HEK293 (cell line): Measurements from ENCODE around the gene GPATCH3.

Source experiments
- MYNN ChIP-seq: fragments of 450-650 bp; formaldehyde crosslinking; IDR thresholded peaks from 2 replicates; pipeline ENCODE4 v1.5.1; 2016; ENCODE audit warnings: missing biosample characterization, missing genetic modification characterization, borderline replicate concordance
- SCRT1 ChIP-seq: fragments of 450-650 bp; formaldehyde crosslinking; IDR thresholded peaks from 2 replicates; pipeline ENCODE4 v1.5.1; 2016; ENCODE audit warnings: missing biosample characterization, missing genetic modification characterization, borderline replicate concordance
- SCRT2 ChIP-seq: fragments of 450-650 bp; formaldehyde crosslinking; IDR thresholded peaks from 2 replicates; pipeline ENCODE4 v1.5.1; 2016; ENCODE audit warnings: missing biosample characterization, missing genetic modification characterization
- SP2 ChIP-seq: fragments of 450-650 bp; formaldehyde crosslinking; IDR thresholded peaks from 2 replicates; pipeline ENCODE4 v1.5.1; 2016; ENCODE audit warnings: missing biosample characterization, missing genetic modification characterization
- SP3 ChIP-seq: fragments of 450-650 bp; formaldehyde crosslinking; IDR thresholded peaks from 2 replicates; pipeline ENCODE4 v1.5.1; 2016; ENCODE audit warnings: missing biosample characterization, missing genetic modification characterization
- ZBTB11 ChIP-seq: fragments of 450-650 bp; formaldehyde crosslinking; conservative IDR thresholded peaks from 2 replicates; pipeline ENCODE4 v1.5.1; 2016; ENCODE audit warnings: low read depth, missing biosample characterization, missing genetic modification characterization
- ZBTB20 ChIP-seq: fragments of 450-650 bp; formaldehyde crosslinking; IDR thresholded peaks from 2 replicates; pipeline ENCODE4 v1.5.1; 2016; ENCODE audit warnings: missing biosample characterization, missing genetic modification characterization
- ZBTB21 ChIP-seq: fragments of 450-650 bp; formaldehyde crosslinking; IDR thresholded peaks from 2 replicates; pipeline ENCODE4 v1.5.1; 2017; ENCODE audit warnings: missing biosample characterization, missing genetic modification characterization
- ZBTB26 ChIP-seq: fragments of 450-650 bp; formaldehyde crosslinking; optimal IDR thresholded peaks from 2 replicates; pipeline ENCODE3; 2016; ENCODE audit warnings: missing biosample characterization, mild to moderate bottlenecking, missing genetic modification characterization
- ZFP37 ChIP-seq: fragments of 450-650 bp; formaldehyde crosslinking; IDR thresholded peaks from 2 replicates; pipeline ENCODE4 v1.5.1; 2016; ENCODE audit warnings: missing biosample characterization, missing genetic modification characterization
- ZFP69B ChIP-seq: fragments of 450-650 bp; formaldehyde crosslinking; IDR thresholded peaks from 2 replicates; pipeline ENCODE4 v1.5.1; 2016; ENCODE audit warnings: missing biosample characterization, missing genetic modification characterization
- ZNF157 ChIP-seq: fragments of 450-650 bp; formaldehyde crosslinking; IDR thresholded peaks from 2 replicates; pipeline ENCODE4 v1.5.1; 2016; ENCODE audit warnings: missing biosample characterization, missing genetic modification characterization
- ZNF221 ChIP-seq: fragments of 450-650 bp; formaldehyde crosslinking; IDR thresholded peaks from 2 replicates; pipeline ENCODE4 v1.5.1; 2017; ENCODE audit warnings: missing biosample characterization, missing genetic modification characterization, borderline replicate concordance
- ZNF292 ChIP-seq: fragments of 450-650 bp; formaldehyde crosslinking; IDR thresholded peaks from 2 replicates; pipeline ENCODE4 v1.5.1; 2016; ENCODE audit warnings: low read depth, missing biosample characterization, missing genetic modification characterization, borderline replicate concordance
- ZNF324 ChIP-seq: fragments of 450-650 bp; formaldehyde crosslinking; IDR thresholded peaks from 2 replicates; pipeline ENCODE4 v1.5.1; 2016; ENCODE audit warnings: missing biosample characterization, missing genetic modification characterization
- ZNF416 ChIP-seq: fragments of 450-650 bp; formaldehyde crosslinking; IDR thresholded peaks from 2 replicates; pipeline ENCODE4 v1.5.1; 2016; ENCODE audit warnings: missing biosample characterization, missing genetic modification characterization
- ZNF530 ChIP-seq: fragments of 450-650 bp; formaldehyde crosslinking; IDR thresholded peaks from 2 replicates; pipeline ENCODE4 v1.5.1; 2016; ENCODE audit warnings: low read depth, missing biosample characterization, missing genetic modification characterization
- ZNF548 ChIP-seq: fragments of 450-650 bp; formaldehyde crosslinking; IDR thresholded peaks from 2 replicates; pipeline ENCODE4 v1.5.1; 2016; ENCODE audit warnings: missing biosample characterization, missing genetic modification characterization
- ZNF600 ChIP-seq: fragments of 450-650 bp; formaldehyde crosslinking; IDR thresholded peaks from 2 replicates; pipeline ENCODE4 v1.5.1; 2016; ENCODE audit warnings: missing biosample characterization, missing genetic modification characterization
- ZSCAN16 ChIP-seq: fragments of 450-650 bp; formaldehyde crosslinking; IDR thresholded peaks from 2 replicates; pipeline ENCODE4 v1.5.1; 2016; ENCODE audit warnings: missing biosample characterization, missing genetic modification characterization
- TF ChIP-seq, protein P1 (sequence below): fragments of 450-650 bp; formaldehyde crosslinking; IDR thresholded peaks from 2 replicates; pipeline ENCODE4 v1.5.1; 2017; ENCODE audit warnings: missing biosample characterization, mild to moderate bottlenecking, missing genetic modification characterization, moderate library complexity
- TF ChIP-seq, protein P2 (sequence below): fragments of 450-650 bp; formaldehyde crosslinking; IDR thresholded peaks from 2 replicates; pipeline ENCODE4 v1.5.1; 2016; ENCODE audit warnings: missing biosample characterization, missing genetic modification characterization
- TF ChIP-seq, protein P3 (sequence below): fragments of 450-650 bp; formaldehyde crosslinking; IDR thresholded peaks from 2 replicates; pipeline ENCODE4 v1.5.1; 2016; ENCODE audit warnings: missing biosample characterization, missing genetic modification characterization, borderline replicate concordance
- TF ChIP-seq, protein P4 (sequence below): fragments of 450-650 bp; formaldehyde crosslinking; IDR thresholded peaks from 2 replicates; pipeline ENCODE4 v1.5.1; 2017; ENCODE audit warnings: missing biosample characterization, missing genetic modification characterization
- TF ChIP-seq, protein P5 (sequence below): IDR thresholded peaks from 2 replicates; pipeline ENCODE4 v1.6.1; 2011; ENCODE audit warnings: mild to moderate bottlenecking, low read depth, low read length, borderline replicate concordance

Gene GPATCH3

GRCh38 chr1:26913754-26914619 lies 13.7 kb upstream of the GPATCH3 start, which contains the start of gene NR0B2 (continued):
- TF ChIP-seq ZNF600 (tag by site-specific recombination) (peak; percentile 16; the same call in 1 of the 2 replicates), SP3 (tag by site-specific recombination) (no peak), ZBTB26 (no peak), ZSCAN16 (tag by site-specific recombination) (no peak), MYNN (no peak), ZNF416 (tag by site-specific recombination) (no peak), ZBTB11 (tag by site-specific recombination) (no peak), ZBTB20 (tag by site-specific recombination) (peak; percentile 77), SCRT2 (peak; percentile 71), ZNF157 (tag by site-specific recombination) (no peak), SP2 (tag by site-specific recombination) (peak; percentile 30; the same call in 1 of the 2 replicates), ZNF324 (no peak), ZNF530 (no peak), ZNF548 (tag by site-specific recombination) (no peak), ZNF221 (tag by site-specific recombination) (no peak), ZFP37 (tag by site-specific recombination) (no peak), ZNF292 (tag by site-specific recombination) (no peak), SCRT1 (tag by site-specific recombination) (no peak), ZFP69B (tag by site-specific recombination) (no peak), ZBTB21 (tag by site-specific recombination) (no peak)
- TF ChIP-seq, protein P1, sequence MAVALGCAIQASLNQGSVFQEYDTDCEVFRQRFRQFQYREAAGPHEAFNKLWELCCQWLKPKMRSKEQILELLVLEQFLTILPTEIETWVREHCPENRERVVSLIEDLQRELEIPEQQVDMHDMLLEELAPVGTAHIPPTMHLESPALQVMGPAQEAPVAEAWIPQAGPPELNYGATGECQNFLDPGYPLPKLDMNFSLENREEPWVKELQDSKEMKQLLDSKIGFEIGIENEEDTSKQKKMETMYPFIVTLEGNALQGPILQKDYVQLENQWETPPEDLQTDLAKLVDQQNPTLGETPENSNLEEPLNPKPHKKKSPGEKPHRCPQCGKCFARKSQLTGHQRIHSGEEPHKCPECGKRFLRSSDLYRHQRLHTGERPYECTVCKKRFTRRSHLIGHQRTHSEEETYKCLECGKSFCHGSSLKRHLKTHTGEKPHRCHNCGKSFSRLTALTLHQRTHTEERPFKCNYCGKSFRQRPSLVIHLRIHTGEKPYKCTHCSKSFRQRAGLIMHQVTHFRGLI (tag by site-specific recombination) = 0 out of 2 replicates have a peak, but pooled peaks have one; percentile 56
- TF ChIP-seq, protein P2, sequence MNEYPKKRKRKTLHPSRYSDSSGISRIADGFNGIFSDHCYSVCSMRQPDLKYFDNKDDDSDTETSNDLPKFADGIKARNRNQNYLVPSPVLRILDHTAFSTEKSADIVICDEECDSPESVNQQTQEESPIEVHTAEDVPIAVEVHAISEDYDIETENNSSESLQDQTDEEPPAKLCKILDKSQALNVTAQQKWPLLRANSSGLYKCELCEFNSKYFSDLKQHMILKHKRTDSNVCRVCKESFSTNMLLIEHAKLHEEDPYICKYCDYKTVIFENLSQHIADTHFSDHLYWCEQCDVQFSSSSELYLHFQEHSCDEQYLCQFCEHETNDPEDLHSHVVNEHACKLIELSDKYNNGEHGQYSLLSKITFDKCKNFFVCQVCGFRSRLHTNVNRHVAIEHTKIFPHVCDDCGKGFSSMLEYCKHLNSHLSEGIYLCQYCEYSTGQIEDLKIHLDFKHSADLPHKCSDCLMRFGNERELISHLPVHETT (tag by site-specific recombination) = no peak
- TF ChIP-seq, protein P3, sequence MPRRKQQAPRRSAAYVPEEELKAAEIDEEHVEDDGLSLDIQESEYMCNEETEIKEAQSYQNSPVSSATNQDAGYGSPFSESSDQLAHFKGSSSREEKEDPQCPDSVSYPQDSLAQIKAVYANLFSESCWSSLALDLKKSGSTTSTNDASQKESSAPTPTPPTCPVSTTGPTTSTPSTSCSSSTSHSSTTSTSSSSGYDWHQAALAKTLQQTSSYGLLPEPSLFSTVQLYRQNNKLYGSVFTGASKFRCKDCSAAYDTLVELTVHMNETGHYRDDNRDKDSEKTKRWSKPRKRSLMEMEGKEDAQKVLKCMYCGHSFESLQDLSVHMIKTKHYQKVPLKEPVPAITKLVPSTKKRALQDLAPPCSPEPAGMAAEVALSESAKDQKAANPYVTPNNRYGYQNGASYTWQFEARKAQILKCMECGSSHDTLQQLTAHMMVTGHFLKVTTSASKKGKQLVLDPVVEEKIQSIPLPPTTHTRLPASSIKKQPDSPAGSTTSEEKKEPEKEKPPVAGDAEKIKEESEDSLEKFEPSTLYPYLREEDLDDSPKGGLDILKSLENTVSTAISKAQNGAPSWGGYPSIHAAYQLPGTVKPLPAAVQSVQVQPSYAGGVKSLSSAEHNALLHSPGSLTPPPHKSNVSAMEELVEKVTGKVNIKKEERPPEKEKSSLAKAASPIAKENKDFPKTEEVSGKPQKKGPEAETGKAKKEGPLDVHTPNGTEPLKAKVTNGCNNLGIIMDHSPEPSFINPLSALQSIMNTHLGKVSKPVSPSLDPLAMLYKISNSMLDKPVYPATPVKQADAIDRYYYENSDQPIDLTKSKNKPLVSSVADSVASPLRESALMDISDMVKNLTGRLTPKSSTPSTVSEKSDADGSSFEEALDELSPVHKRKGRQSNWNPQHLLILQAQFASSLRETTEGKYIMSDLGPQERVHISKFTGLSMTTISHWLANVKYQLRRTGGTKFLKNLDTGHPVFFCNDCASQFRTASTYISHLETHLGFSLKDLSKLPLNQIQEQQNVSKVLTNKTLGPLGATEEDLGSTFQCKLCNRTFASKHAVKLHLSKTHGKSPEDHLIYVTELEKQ (tag by site-specific recombination) = no peak
- TF ChIP-seq, protein P4, sequence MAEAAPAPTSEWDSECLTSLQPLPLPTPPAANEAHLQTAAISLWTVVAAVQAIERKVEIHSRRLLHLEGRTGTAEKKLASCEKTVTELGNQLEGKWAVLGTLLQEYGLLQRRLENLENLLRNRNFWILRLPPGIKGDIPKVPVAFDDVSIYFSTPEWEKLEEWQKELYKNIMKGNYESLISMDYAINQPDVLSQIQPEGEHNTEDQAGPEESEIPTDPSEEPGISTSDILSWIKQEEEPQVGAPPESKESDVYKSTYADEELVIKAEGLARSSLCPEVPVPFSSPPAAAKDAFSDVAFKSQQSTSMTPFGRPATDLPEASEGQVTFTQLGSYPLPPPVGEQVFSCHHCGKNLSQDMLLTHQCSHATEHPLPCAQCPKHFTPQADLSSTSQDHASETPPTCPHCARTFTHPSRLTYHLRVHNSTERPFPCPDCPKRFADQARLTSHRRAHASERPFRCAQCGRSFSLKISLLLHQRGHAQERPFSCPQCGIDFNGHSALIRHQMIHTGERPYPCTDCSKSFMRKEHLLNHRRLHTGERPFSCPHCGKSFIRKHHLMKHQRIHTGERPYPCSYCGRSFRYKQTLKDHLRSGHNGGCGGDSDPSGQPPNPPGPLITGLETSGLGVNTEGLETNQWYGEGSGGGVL (tag by site-specific recombination) = no peak
- TF ChIP-seq, protein P5, sequence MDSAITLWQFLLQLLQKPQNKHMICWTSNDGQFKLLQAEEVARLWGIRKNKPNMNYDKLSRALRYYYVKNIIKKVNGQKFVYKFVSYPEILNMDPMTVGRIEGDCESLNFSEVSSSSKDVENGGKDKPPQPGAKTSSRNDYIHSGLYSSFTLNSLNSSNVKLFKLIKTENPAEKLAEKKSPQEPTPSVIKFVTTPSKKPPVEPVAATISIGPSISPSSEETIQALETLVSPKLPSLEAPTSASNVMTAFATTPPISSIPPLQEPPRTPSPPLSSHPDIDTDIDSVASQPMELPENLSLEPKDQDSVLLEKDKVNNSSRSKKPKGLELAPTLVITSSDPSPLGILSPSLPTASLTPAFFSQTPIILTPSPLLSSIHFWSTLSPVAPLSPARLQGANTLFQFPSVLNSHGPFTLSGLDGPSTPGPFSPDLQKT = no peak
